PC-9 (cell line): ENCODE measurements around the gene NMNAT2. TPM values are rescaled to one million over a fixed set of nuclear protein-coding genes. Genes with fewer than 3 reads are reported as not detected.
A peak's percentile ranks its signal among the peaks of the same experiment; 100 is the strongest.
"Not testable (repeated sequence)": the region's sequence is repeated elsewhere in the genome, so short reads cannot be mapped to it uniquely, and the experiment has no call there.

Experiments used
- BruUV-seq: library from RNA; stranded (reverse); fragments of 400-500 nt; replicated peaks from 2 replicates; lab custom pipeline; 2021; lab: Mats Ljungman, UMichigan
- CTCF ChIA-PET: fragments of 300-600 bp; sonication (Branson Sonifier 250); formaldehyde crosslinking; loops from one replicate; lab custom pipeline; 2022; ENCODE audit warnings: antibody characterized with exemption; lab: Charles Lee
- POLR2A ChIA-PET: fragments of 300-600 bp; sonication (Branson Sonifier 250); formaldehyde crosslinking; loops from one replicate; lab custom pipeline; 2022; ENCODE audit warnings: antibody characterized with exemption; ENCODE audit not compliant: unreplicated experiment; lab: Charles Lee
- DNase-seq, 2 experiments: peaks; one replicate each; pipeline versions ENCODE4 v3.0.0 to v3.0.0-alpha.2; 2015 to 2022; ENCODE audit warnings: mixed read lengths in 1 of 2
- H2AFZ ChIP-seq: fragments of 200-600 bp; sonication (generic); 2 replicates; pipeline ENCODE4 v1.8.1; 2017; ENCODE audit warnings: antibody characterized with exemption
- H3F3A ChIP-seq: fragments of 200-600 bp; sonication (generic); 2 replicates; pipeline ENCODE4 v1.8.1; 2017; ENCODE audit warnings: antibody characterized with exemption, mild to moderate bottlenecking, low read depth; ENCODE audit not compliant: insufficient read depth
- H3K27ac ChIP-seq: fragments of 200-600 bp; sonication (generic); 2 replicates; pipeline ENCODE4 v1.6.1; 2016; ENCODE audit warnings: mixed run types
- H3K27me3 ChIP-seq: fragments of 200-600 bp; sonication (generic); 2 replicates; pipeline ENCODE4 v1.6.1; 2016; ENCODE audit warnings: low read depth, mixed run types; ENCODE audit not compliant: insufficient read depth
- H3K36me3 ChIP-seq: fragments of 200-600 bp; sonication (generic); 2 replicates; pipeline ENCODE4 v1.6.1; 2016; ENCODE audit warnings: low read depth, mixed run types
- H3K4me1 ChIP-seq: fragments of 200-600 bp; sonication (generic); replicated peaks from 2 replicates; pipeline ENCODE4 v1.6.1; 2016; ENCODE audit warnings: mixed run types; ENCODE audit not compliant: insufficient read depth
- H3K4me2 ChIP-seq: fragments of 200-600 bp; sonication (generic); 2 replicates; pipeline ENCODE4 v1.6.1; 2017; ENCODE audit warnings: mixed run types
- H3K4me3 ChIP-seq: fragments of 200-600 bp; sonication (generic); 2 replicates; pipeline ENCODE4 v1.6.1; 2016; ENCODE audit warnings: mixed run types
- H3K79me2 ChIP-seq: fragments of 200-600 bp; sonication (generic); 2 replicates; pipeline ENCODE4 v1.6.1; 2017; ENCODE audit warnings: low read depth, mixed run types
- H3K9me2 ChIP-seq: fragments of 200-600 bp; sonication (generic); 2 replicates; pipeline ENCODE4 v1.8.1; 2017; ENCODE audit warnings: mild to moderate bottlenecking; ENCODE audit not compliant: insufficient read depth
- H3K9me3 ChIP-seq: fragments of 200-600 bp; sonication (generic); 2 replicates; pipeline ENCODE4 v1.8.1; 2016; ENCODE audit warnings: low read depth; ENCODE audit not compliant: insufficient read depth
- H4K20me1 ChIP-seq: fragments of 200-600 bp; sonication (generic); 2 replicates; pipeline ENCODE4 v1.8.1; 2017; ENCODE audit not compliant: insufficient read depth
- CTCF ChIP-seq: fragments of 200-600 bp; sonication (generic); conservative IDR thresholded peaks from 2 replicates; pipeline ENCODE4 v1.6.1; 2017; ENCODE audit warnings: mixed run types, antibody characterized with exemption, mild to moderate bottlenecking, moderate library complexity
- EZH2 ChIP-seq: fragments of 200-600 bp; sonication (generic); IDR thresholded peaks from 2 replicates; pipeline ENCODE4 v1.8.0; 2017; ENCODE audit warnings: antibody characterized with exemption, low read depth
- intact Hi-C: fragments of 100-400 bp; cut with micrococcal nuclease; formaldehyde crosslinking; loops from one replicate; pipeline ENCODE4 v1.10.0; 2022; ENCODE audit not compliant: unreplicated experiment
- total RNA-seq: library from RNA; stranded (reverse); gene quantifications from 2 replicates; pipeline ENCODE4 v1.2.3, GENCODE V29; 2021

The NMNAT2 gene
- total RNA-seq, 1 experiment from 2014 or later: 29.2 TPM

- Histone ChIP-seq H4K20me1 (no peaks in the 10 kb centered on the region), H3K79me2 (no peaks in the 10 kb centered on the region), H3K9me2 (no peaks in the 10 kb centered on the region), H3K4me1 (peaks cover 35% of the 10 kb centered on the region), H3K27ac (peak overlapping the region; percentile 82), H2AFZ (no peak overlapping the region), H3F3A (peaks cover 33% of the 10 kb centered on the region), H3K27me3 (no peaks in the 10 kb centered on the region), H3K4me3 (no peak overlapping the region), H3K9me3 (no peaks in the 10 kb centered on the region), H3K36me3 (no peaks in the 10 kb centered on the region), H3K4me2 (peak overlapping the region; percentile 24)
- BruUV-seq: no TSS peak
- CTCF ChIA-PET: no interaction called here
- POLR2A ChIA-PET: interaction anchor here (0.7 kb wide), 2 partner anchors 20 to 201 kb away, joined by 4 read pairs; no protein-coding TSS in a partner anchor
- TF ChIP-seq EZH2 (no peak), CTCF (no peak)
- intact Hi-C loops: no loop called here
- no peak for DNase-seq
These were observed 13.8 kb upstream of the NMNAT2 start for GRCh38 chr1:183431840-183432547.

GRCh38 chr1:183427591-183427990, 9.4 kb upstream of the NMNAT2 start:
- not testable (repeated sequence) for BruUV-seq
- H3K4me1 ChIP-seq: peaks cover 26% of the 10 kb centered on the region

GRCh38 chr1:183424691-183425090, 6.5 kb upstream of the NMNAT2 start:
- no peak overlapping the region for H3K4me2 ChIP-seq
- H3K27ac ChIP-seq: no peak overlapping the region
- H3K9me3 ChIP-seq: no peaks in the 10 kb centered on the region
- BruUV-seq: no TSS peak
- TF ChIP-seq EZH2 (no peak), CTCF (no peak)
- intact Hi-C loops: no loop called here
- CTCF ChIA-PET: no interaction called here
- POLR2A ChIA-PET: no interaction called here
- no peak for DNase-seq
- no peaks in the 10 kb centered on the region for H3K36me3 ChIP-seq
- H3K9me2 ChIP-seq: no peaks in the 10 kb centered on the region
- H3K4me3 ChIP-seq: no peak overlapping the region
- 0 out of 2 replicates have a peak, but pooled peaks cover 3% of the 10 kb centered on the region for H3F3A ChIP-seq
- H3K27me3 ChIP-seq: no peaks in the 10 kb centered on the region
- no peak overlapping the region for H2AFZ ChIP-seq
- H3K4me1 ChIP-seq: 0 out of 2 replicates have a peak, but pooled peaks cover 12% of the 10 kb centered on the region
- H4K20me1 ChIP-seq: no peaks in the 10 kb centered on the region
- H3K79me2 ChIP-seq: no peaks in the 10 kb centered on the region

More at GRCh38 chr1:183427591-183427990, 9.4 kb upstream of the NMNAT2 start:
- H2AFZ ChIP-seq, H3K4me3 ChIP-seq, H3K79me2 ChIP-seq, H3K27ac ChIP-seq, intact Hi-C loops, H3K27me3 ChIP-seq, H3K9me3 ChIP-seq, POLR2A ChIA-PET, H4K20me1 ChIP-seq, H3K4me2 ChIP-seq, CTCF ChIA-PET, H3K36me3 ChIP-seq, H3K9me2 ChIP-seq, DNase-seq: not testable (repeated sequence)
- H3F3A ChIP-seq: peaks cover 23% of the 10 kb centered on the region
